GM19240 (cell line): Measurements from ENCODE around the gene MKLN1.
"Not testable (repeated sequence)": the region's sequence is repeated elsewhere in the genome, so short reads cannot be mapped to it uniquely, and the experiment has no call there.

Source experiments
- DNase-seq: peaks from one replicate; pipeline ENCODE4 v3.0.0; 2011; ENCODE audit warnings: low spot score; ENCODE audit not compliant: insufficient read length

The MKLN1 gene

DNA sequence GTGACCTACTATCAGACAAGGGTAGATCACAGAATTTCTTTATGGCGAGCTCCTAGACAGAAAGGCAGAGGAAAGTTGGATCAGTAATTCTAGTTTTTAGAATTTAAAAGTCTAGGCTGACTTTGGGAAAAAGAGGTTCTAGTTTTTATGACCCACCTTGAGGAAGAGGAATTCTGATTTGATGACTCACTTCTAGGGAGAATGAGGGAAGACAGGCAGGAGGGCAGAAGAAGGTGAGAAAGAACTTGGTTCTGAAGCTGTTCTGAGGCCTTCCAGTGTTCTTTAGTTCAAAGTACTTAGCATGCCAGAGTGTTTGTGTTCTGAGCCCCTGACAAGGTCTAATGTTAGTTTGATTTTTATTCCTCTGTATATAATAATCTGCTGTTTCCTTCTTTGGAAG, 131.6 kb downstream of the MKLN1 start:
- no peak for DNase-seq

GRCh38 chr7:131462059-131462458, 134.4 kb downstream of the MKLN1 start:
- no peak for DNase-seq

DNA sequence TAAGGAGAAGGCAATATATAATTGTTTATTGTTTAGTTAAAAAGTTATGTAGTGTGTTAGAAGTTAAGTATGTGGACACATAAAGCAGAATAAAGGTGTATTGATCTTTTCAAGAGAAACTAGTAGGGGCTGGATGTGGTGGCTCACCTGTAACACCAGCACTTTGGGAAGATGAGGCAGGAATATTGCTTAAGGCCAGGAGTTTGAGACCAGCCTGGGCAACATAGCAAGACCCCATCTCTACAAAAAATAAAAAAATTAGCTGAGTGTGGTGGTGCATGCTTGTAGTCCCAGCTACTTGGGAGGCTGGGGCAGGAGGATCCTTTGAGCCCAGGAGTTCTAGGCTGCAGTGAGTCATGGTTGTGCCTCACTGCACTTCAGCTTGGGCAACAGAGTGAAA, 135.0 kb downstream of the MKLN1 start:
- DNase-seq: not testable (repeated sequence)

DNA sequence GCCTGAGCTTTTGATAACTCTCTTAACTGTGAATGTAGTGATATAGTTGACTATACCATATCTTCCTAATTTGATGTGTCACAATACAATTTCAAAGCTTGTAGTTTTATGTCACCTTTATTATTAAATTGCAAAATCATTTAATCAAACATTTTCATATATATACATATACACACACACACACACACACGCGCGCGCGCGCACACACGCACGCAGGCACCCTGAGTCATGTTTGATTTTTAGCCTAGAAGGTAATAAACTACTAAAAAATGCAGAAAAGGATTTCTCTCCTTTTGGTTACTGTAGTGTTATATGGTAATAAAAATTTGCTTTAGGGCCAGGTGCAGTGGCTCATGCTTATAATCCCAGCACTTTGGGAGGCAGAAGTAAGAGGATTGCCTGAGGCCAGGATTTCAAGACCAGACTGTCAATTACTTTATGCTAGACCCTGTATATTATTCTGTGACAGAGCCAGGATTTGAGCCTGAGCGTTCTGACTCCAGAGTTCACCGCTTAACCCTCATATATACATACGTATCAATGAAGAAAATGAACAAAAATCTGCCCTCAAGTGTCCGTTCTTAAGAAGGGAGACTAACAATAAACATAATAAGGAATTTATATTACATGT, 139.2 kb downstream of the MKLN1 start:
- no peak for DNase-seq

- no peak for DNase-seq
These were observed 140.1 kb downstream of the MKLN1 start for GRCh38 chr7:131467788-131468187.

DNA sequence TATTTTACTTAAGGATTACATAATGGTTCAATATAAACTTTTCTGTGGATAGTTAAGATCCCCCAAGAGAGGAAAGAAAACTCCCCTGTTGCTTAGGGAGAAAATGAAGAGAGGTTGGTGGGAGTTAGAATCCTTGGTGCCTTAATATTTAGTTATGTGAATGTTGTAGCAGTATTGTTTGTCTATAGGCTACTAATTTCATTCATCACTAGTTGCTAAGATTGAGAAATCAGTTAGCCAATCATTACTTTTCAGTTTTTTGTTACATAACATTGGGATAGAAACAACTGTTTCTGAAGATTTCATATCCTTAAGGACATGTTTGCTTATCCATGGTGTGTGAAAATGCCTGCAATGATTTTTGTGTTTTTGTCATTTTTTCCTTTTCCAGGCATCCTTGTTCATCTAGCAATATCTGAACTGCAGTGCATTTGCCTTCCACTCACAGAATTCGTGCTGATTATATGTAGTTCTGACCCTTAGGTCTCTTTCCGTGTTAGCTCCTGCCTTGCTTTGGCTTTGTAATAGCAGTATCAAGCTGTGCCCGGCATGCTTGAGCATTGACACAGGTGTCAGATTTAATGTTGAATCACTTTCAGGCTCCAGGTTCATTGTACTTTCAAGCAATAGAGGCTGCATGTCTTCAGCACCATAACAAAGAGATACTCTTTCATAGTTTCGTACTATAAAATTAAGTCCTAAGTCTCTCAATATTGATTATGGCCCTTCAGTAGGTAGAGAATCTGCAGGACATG, 143.8 kb downstream of the MKLN1 start:
- no peak for DNase-seq

DNA sequence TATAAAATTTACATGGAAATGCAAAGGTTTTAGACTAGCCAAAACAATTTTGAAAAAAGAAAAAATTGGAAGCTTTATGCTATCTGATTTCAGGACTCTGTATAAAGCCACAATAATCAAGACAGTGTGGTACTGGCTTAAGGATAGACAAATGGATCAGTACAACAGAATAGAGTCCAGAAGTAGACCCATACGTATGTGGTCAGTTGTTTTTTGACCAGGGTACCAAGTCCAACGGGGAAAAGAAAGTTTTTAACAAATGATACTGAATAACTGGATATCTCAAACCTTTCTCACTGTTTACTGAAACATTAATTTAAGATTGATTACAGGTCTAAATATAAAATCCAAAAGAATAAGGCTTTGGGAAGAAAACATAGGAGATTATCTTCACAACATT, 149.1 kb downstream of the MKLN1 start:
- DNase-seq: no peak

DNA sequence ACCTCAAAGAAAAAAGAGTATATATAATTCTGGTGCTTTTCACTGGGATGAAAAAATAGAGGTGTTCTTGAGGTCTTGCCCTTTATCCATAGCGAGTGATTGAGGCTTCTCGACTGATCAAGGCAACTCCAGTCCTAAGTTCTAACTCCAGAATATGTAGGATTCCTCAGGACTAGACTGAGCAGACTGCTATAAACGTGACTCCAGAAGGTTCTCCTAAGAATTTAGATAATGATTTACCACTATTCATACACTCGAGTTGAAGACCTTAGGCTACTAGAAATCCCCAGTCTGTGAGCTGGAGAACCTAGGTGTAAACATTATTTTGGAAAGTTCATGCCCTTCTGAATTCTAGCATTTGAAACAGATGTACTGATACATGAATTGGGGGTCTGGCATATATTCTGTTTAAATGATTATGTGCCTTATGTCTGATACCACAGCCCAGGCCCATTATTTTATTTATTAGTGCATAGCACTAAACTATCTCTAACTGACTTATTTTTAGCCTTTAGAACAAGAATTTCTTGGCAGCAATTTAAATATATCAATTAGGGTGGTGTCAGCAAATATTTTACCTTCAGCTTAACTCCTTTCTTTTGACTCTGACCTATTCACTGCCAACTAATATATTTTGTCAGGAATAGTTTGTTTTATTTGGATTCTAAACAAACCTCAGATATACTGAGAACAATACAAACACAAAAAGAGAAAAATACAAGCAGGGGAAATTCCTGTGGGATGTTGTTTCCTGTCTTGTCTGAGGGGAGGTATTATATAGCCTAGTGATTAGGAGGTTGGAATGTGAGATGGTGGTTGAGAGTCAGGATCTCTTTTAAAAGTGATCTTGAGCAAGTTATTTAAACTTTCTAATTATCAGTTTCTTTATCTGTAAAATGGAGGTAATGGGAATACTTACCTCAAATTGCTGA, 153.0 kb downstream of the MKLN1 start:
- no peak for DNase-seq

DNA sequence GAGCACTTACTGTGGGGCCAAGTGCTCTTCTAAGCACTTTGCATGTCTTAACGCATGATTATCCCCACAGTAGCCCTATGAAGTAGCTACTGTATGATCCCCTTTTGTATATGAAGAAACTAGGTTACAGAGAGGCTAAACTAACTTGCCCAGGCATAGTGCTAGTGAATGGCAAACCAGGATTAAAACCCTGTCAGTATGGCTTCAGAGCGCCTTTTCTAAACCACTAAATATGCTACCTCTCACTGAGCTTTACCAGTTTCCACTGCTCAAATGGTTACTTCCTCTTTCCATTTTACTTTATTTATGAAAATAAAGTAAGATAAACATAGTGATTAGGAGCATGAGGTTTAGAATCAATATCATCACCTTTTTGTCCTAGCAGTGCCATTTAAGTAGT, 155.1 kb downstream of the MKLN1 start:
- DNase-seq: no peak

GRCh38 chr7:131483586-131483985, 155.9 kb downstream of the MKLN1 start:
- DNase-seq: no peak

DNA sequence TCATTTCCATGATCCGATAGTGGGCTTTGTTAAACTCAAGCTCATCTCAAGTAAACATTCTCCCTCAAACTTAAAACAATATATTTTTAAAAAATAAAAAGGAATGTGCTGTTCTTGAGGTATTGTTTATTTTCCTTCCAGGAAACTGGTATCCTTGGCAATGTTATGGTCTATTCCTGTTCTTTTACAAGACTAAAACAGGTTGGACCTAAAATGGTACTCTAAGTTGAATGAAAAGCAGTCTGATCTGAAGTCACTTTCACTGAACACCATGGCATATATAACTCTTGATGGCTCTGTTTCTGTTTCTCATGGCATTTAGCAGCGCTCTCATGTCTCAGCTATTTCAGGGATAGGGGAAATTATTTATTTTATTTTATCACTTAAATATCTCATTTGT, 158.7 kb downstream of the MKLN1 start:
- no peak for DNase-seq

GRCh38 chr7:131487217-131487616, 159.5 kb downstream of the MKLN1 start:
- no peak for DNase-seq

DNA sequence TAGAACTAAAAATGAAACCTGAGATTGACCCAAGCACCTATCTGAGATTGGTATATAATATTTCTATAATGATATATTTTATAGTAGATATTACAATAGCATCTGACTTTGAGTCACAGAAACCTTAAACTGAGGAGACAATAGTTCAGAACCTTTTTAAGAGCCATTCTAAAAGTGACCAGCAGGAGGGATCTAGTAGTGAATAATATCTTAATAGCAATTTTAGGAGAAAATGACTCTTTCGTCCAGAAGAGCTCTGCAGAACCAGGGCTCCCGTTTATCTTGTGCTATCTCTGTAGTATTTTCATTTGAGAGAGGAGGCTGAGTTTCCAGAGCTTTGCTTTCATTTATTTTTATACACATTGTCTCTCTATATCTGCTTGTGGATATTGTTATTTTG, 160.7 kb downstream of the MKLN1 start:
- no peak for DNase-seq

GRCh38 chr7:131489196-131489595, 161.5 kb downstream of the MKLN1 start:
- no peak for DNase-seq

- no peak for DNase-seq
These were observed 162.2 kb downstream of the MKLN1 start for GRCh38 chr7:131489881-131490280.

GRCh38 chr7:131493081-131493480, 165.4 kb downstream of the MKLN1 start:
- DNase-seq: no peak

- DNase-seq: no peak
These were observed 165.9 kb downstream of the MKLN1 start for GRCh38 chr7:131493581-131493980.

GRCh38 chr7:131494182-131494581, 166.5 kb downstream of the MKLN1 start:
- no peak for DNase-seq

DNA sequence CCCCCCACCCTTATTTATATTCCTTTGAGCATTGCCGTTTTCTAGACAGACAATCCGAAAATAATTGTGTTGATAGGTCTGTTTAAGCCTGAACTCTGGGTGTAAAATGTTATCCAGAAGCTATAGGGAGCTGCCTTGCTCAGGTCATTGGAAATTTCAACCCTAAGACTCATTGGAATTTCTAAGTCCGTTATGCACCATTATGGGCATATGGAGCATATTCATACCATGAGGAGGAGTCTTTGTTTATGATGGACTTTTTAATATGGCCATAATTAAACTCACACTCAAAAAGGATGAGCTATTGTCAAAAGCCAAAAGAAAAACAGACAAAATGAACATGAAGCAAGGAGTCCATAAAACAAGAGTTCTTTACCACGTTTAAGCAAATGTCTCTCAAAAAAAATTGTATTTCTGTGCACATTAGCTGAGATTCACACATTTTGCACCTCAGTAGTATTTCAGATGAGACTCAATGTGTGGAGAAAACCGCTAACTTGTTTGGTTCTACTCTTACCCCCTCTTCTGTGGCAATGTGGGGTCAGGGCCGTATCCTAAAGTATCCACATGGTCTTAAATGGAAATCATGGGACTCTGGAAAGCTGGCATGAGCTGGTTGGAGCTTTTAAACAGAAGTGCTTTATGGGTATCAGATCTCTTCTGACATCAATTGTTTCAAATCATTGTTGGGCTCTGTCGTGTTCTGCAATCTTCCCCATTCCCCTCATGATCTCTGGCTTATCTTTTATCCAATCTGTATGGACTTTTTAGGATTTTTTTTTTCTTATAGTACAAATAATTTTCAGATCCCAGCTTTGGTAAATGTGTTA, 168.2 kb downstream of the MKLN1 start:
- no peak for DNase-seq

- DNase-seq: no peak
These were observed 169.8 kb downstream of the MKLN1 start for GRCh38 chr7:131497454-131497853.

- DNase-seq: no peak
These were observed 170.7 kb downstream of the MKLN1 start for GRCh38 chr7:131498237-131498885.
